HCT116 (cell line): ENCODE results near the gene PDLIM4.

Experiments
- ATF3 ChIP-seq: IDR thresholded peaks from 2 replicates; pipeline ENCODE4 v1.6.1; 2012
- CTCF ChIP-seq, 3 experiments: fragments of 200-600 bp in 1 of 3; sonication (generic) in 1 of 3; IDR thresholded peaks in 2 of 3; conservative IDR thresholded peaks in 1 of 3; 2 replicates each; pipeline ENCODE4 v1.5.1; 2012 to 2017; ENCODE audit warnings: low read depth in 2 of 3, low read length in 2 of 3, antibody characterized with exemption in 1 of 3, borderline replicate concordance in 1 of 3, control low read depth in 1 of 3, mild to moderate bottlenecking in 1 of 3, mixed read lengths in 1 of 3, mixed run types in 1 of 3, moderate library complexity in 1 of 3; ENCODE audit not compliant: insufficient read depth in 1 of 3
- EGR1 ChIP-seq: IDR thresholded peaks from 2 replicates; pipeline ENCODE4 v1.6.1; 2012; ENCODE audit warnings: low read depth
- EZH2 ChIP-seq: fragments of 200-600 bp; sonication (generic); IDR thresholded peaks from 2 replicates; pipeline ENCODE4 v1.6.1; 2017; ENCODE audit warnings: antibody characterized with exemption, mixed run types
- POLR2A ChIP-seq: IDR thresholded peaks from 2 replicates; pipeline ENCODE4 v1.7.0; 2011; ENCODE audit warnings: borderline replicate concordance; ENCODE audit not compliant: insufficient read depth, insufficient read length; ENCODE audit errors: extremely low read depth
- RAD21 ChIP-seq: IDR thresholded peaks from 2 replicates; pipeline ENCODE4 v1.6.1; 2012; ENCODE audit warnings: low read depth, mild to moderate bottlenecking
- SIN3A ChIP-seq: IDR thresholded peaks from 2 replicates; pipeline ENCODE4 v1.6.1; 2012; ENCODE audit warnings: low read depth
- SP1 ChIP-seq: IDR thresholded peaks from 2 replicates; pipeline ENCODE4 v1.6.1; 2012; ENCODE audit warnings: low read depth
- TCF7L2 ChIP-seq: IDR thresholded peaks from 2 replicates; pipeline ENCODE4 v1.7.0; 2011; ENCODE audit warnings: borderline replicate concordance, inconsistent platforms; ENCODE audit not compliant: insufficient read depth, insufficient read length; ENCODE audit errors: extremely low read depth
- YY1 ChIP-seq: IDR thresholded peaks from 2 replicates; pipeline ENCODE4 v1.6.1; 2011; ENCODE audit warnings: low read length, low read depth, moderate library complexity, mild to moderate bottlenecking; ENCODE audit not compliant: insufficient replicate concordance; ENCODE audit errors: extremely low read depth
- ZNF274 ChIP-seq: fragments of 200-500 bp; sonication (Bioruptor generic); IDR thresholded peaks from 2 replicates; pipeline ENCODE4 v1.6.1; 2014; ENCODE audit warnings: mild to moderate bottlenecking, low read depth, low read length, inconsistent platforms
- TF ChIP-seq, protein P1 (sequence below): IDR thresholded peaks from 2 replicates; pipeline ENCODE4 v1.6.1; 2012
- TF ChIP-seq, protein P2 (sequence below): IDR thresholded peaks from 2 replicates; pipeline ENCODE4 v1.6.1; 2012; ENCODE audit warnings: low read depth

GRCh38 chr5:132293992-132294727 is 36.7 kb downstream of the PDLIM4 start, which contains the start of gene SLC22A4:
- TF ChIP-seq ATF3 (no peak), CTCF (IDR thresholded peaks at IDR 0.05 in 2 of 3, conservative IDR thresholded peaks at IDR 0.05 in 1 of 3; ENCODE audit: borderline replicate concordance in 1 of 3, insufficient read depth in 1 of 3, low read depth in 2 of 3, low read length in 2 of 3) (0 out of 6 replicates have a peak, but pooled peaks of 1 of the 3 experiments have one; percentile 3), YY1 (peak; percentile 38), RAD21 (no peak), POLR2A (no peak), EZH2 (no peak), ZNF274 (no peak), TCF7L2 (no peak), EGR1 (no peak), SP1 (no peak), SIN3A (no peak)
- TF ChIP-seq, protein P1, sequence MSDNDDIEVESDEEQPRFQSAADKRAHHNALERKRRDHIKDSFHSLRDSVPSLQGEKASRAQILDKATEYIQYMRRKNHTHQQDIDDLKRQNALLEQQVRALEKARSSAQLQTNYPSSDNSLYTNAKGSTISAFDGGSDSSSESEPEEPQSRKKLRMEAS, result no peak
- TF ChIP-seq, protein P2, sequence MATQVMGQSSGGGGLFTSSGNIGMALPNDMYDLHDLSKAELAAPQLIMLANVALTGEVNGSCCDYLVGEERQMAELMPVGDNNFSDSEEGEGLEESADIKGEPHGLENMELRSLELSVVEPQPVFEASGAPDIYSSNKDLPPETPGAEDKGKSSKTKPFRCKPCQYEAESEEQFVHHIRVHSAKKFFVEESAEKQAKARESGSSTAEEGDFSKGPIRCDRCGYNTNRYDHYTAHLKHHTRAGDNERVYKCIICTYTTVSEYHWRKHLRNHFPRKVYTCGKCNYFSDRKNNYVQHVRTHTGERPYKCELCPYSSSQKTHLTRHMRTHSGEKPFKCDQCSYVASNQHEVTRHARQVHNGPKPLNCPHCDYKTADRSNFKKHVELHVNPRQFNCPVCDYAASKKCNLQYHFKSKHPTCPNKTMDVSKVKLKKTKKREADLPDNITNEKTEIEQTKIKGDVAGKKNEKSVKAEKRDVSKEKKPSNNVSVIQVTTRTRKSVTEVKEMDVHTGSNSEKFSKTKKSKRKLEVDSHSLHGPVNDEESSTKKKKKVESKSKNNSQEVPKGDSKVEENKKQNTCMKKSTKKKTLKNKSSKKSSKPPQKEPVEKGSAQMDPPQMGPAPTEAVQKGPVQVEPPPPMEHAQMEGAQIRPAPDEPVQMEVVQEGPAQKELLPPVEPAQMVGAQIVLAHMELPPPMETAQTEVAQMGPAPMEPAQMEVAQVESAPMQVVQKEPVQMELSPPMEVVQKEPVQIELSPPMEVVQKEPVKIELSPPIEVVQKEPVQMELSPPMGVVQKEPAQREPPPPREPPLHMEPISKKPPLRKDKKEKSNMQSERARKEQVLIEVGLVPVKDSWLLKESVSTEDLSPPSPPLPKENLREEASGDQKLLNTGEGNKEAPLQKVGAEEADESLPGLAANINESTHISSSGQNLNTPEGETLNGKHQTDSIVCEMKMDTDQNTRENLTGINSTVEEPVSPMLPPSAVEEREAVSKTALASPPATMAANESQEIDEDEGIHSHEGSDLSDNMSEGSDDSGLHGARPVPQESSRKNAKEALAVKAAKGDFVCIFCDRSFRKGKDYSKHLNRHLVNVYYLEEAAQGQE, result no peak
